Activated naive CD4-positive, alpha-beta T cell treated with anti-CD3 and anti-CD28 coated beads for 36 hours (primary cell): ENCODE measurements around the gene TREM1. TPM values are rescaled to one million over a fixed set of nuclear protein-coding genes. Genes with fewer than 3 reads are reported as not detected.
"Not testable (repeated sequence)": the region's sequence is repeated elsewhere in the genome, so short reads cannot be mapped to it uniquely, and the experiment has no call there.

Source experiments
- CTCF ChIA-PET: fragments of 350-600 bp; sonication (Branson Sonifier 250); formaldehyde crosslinking; loops from one replicate; lab custom pipeline; 2021; ENCODE audit warnings: antibody characterized with exemption; lab: Charles Lee
- DNase-seq: peaks from one replicate; pipeline ENCODE4 v3.0.0-alpha.2; 2020
- H3K27ac Mint-ChIP-seq: one replicate; pipeline ENCODE4 v1.8.0; 2021; ENCODE audit warnings: mild to moderate bottlenecking, mixed read lengths
- H3K27me3 Mint-ChIP-seq: one replicate; pipeline ENCODE4 v1.8.0; 2021; ENCODE audit warnings: low read depth, mixed read lengths
- H3K36me3 Mint-ChIP-seq: one replicate; pipeline ENCODE4 v1.8.0; 2021; ENCODE audit warnings: low read depth, mixed read lengths
- H3K4me1 Mint-ChIP-seq: one replicate; pipeline ENCODE4 v1.8.0; 2021; ENCODE audit warnings: low read depth, mixed read lengths
- H3K4me3 Mint-ChIP-seq: one replicate; pipeline ENCODE4 v1.8.0; 2021; ENCODE audit warnings: mild to moderate bottlenecking, moderate library complexity, mixed read lengths
- H3K9me3 Mint-ChIP-seq: one replicate; pipeline ENCODE4 v1.8.0; 2021; ENCODE audit warnings: mixed read lengths
- intact Hi-C: fragments of 100-400 bp; cut with micrococcal nuclease; formaldehyde crosslinking; loops from one replicate; pipeline ENCODE4 v1.15.1; 2023
- total RNA-seq, 2 experiments: library from RNA; stranded (reverse); gene quantifications; one replicate each; pipeline ENCODE4 v1.2.3, GENCODE V29; 2021

The TREM1 gene
- total RNA-seq, 2 experiments from 2014 or later, result 4.3 to 4.5 TPM

GRCh38 chr6:41321183-41321582, 34.7 kb upstream of the TREM1 start:
- no peak overlapping the region for H3K4me3 Mint-ChIP-seq
- no peak for DNase-seq
- peaks cover 13% of the 10 kb centered on the region for H3K4me1 Mint-ChIP-seq
- no peaks in the 10 kb centered on the region for H3K27me3 Mint-ChIP-seq
- intact Hi-C loops, result no loop called here
- CTCF ChIA-PET, result interaction anchor here (0.9 to 6.0 kb wide), 11 partner anchors 9 to 363 kb away, joined by 3 to 77 read pairs (median 9); partner anchors contain the start of genes NCR2 and TREM1
- no peaks in the 10 kb centered on the region for H3K9me3 Mint-ChIP-seq
- H3K27ac Mint-ChIP-seq, result no peak overlapping the region
- no peaks in the 10 kb centered on the region for H3K36me3 Mint-ChIP-seq

GRCh38 chr6:41318654-41319565, 32.4 kb upstream of the TREM1 start:
- Mint-ChIP-seq H3K27me3 (peaks cover 8% of the 10 kb centered on the region), H3K36me3 (no peaks in the 10 kb centered on the region), H3K27ac (peak overlapping the region; percentile 73), H3K9me3 (no peaks in the 10 kb centered on the region), H3K4me3 (peak overlapping the region; percentile 71), H3K4me1 (peaks cover 13% of the 10 kb centered on the region)
- intact Hi-C loops, result loop anchor here (1.0 to 2.0 kb wide), 9 partner anchors 13 to 313 kb away; partner anchors contain the start of genes NCR2, NFYA and OARD1
- DNase-seq, result peak; percentile 92
- CTCF ChIA-PET, result interaction anchor here (0.7 to 6.0 kb wide), 20 partner anchors 8 to 280 kb away, joined by 3 to 77 read pairs (median 6); partner anchors contain the start of genes NCR2 and UNC5CL

- Mint-ChIP-seq H3K4me3 (peak overlapping the region; percentile 71), H3K27me3 (peaks cover 8% of the 10 kb centered on the region), H3K9me3 (no peaks in the 10 kb centered on the region), H3K36me3 (no peaks in the 10 kb centered on the region), H3K4me1 (peaks cover 13% of the 10 kb centered on the region), H3K27ac (no peak overlapping the region)
- intact Hi-C loops, result loop anchor here (1.0 to 2.0 kb wide), 9 partner anchors 12 to 312 kb away; partner anchors contain the start of genes NCR2, NFYA and OARD1
- DNase-seq, result no peak
- CTCF ChIA-PET, result interaction anchor here (0.8 to 6.0 kb wide), 10 partner anchors 12 to 261 kb away, joined by 3 to 77 read pairs (median 8); no protein-coding TSS in a partner anchor
These were observed 31.8 kb upstream of the TREM1 start for GRCh38 chr6:41318261-41318653.

GRCh38 chr6:41315943-41316620, 29.6 kb upstream of the TREM1 start:
- peaks cover 13% of the 10 kb centered on the region for H3K4me1 Mint-ChIP-seq
- H3K27me3 Mint-ChIP-seq, result peaks cover 10% of the 10 kb centered on the region
- no peaks in the 10 kb centered on the region for H3K36me3 Mint-ChIP-seq
- intact Hi-C loops, result no loop called here
- no peak overlapping the region for H3K4me3 Mint-ChIP-seq
- H3K27ac Mint-ChIP-seq, result no peak overlapping the region
- H3K9me3 Mint-ChIP-seq, result no peaks in the 10 kb centered on the region
- CTCF ChIA-PET, result interaction anchor here (0.6 to 1.6 kb wide), 2 partner anchors 9 to 449 kb away, joined by 3 to 10 read pairs; no protein-coding TSS in a partner anchor
- DNase-seq, result no peak

GRCh38 chr6:41315203-41315602, 28.7 kb upstream of the TREM1 start:
- Mint-ChIP-seq H3K27me3 (peaks cover 10% of the 10 kb centered on the region), H3K4me1 (peaks cover 13% of the 10 kb centered on the region), H3K9me3 (no peaks in the 10 kb centered on the region), H3K4me3 (no peak overlapping the region), H3K36me3 (no peaks in the 10 kb centered on the region), H3K27ac (no peak overlapping the region)
- no peak for DNase-seq
- CTCF ChIA-PET, result interaction anchor here (0.6 to 1.6 kb wide), 5 partner anchors 8 to 450 kb away, joined by 3 to 10 read pairs (median 5); no protein-coding TSS in a partner anchor
- intact Hi-C loops, result no loop called here

- H3K4me1 Mint-ChIP-seq, result peaks cover 18% of the 10 kb centered on the region
- intact Hi-C loops, result loop anchor here (1.0 to 5.0 kb wide), 5 partner anchors 12 to 376 kb away; no protein-coding TSS in a partner anchor
- peaks cover 4% of the 10 kb centered on the region for H3K9me3 Mint-ChIP-seq
- CTCF ChIA-PET, result interaction anchor here (0.6 to 5.6 kb wide), 23 partner anchors 8 to 377 kb away, joined by 3 to 77 read pairs (median 4); no protein-coding TSS in a partner anchor
- H3K4me3 Mint-ChIP-seq, result no peak overlapping the region
- H3K27ac Mint-ChIP-seq, result no peak overlapping the region
- DNase-seq, result peak; percentile 73
- H3K36me3 Mint-ChIP-seq, result peaks cover 5% of the 10 kb centered on the region
- H3K27me3 Mint-ChIP-seq, result no peaks in the 10 kb centered on the region
These were observed 19.8 kb upstream of the TREM1 start for GRCh38 chr6:41306187-41306854.

- CTCF ChIA-PET, result no interaction called here
- Mint-ChIP-seq H3K27me3 (no peaks in the 10 kb centered on the region), H3K36me3 (peaks cover 6% of the 10 kb centered on the region), H3K4me1 (peaks cover 52% of the 10 kb centered on the region), H3K9me3 (peaks cover 9% of the 10 kb centered on the region), H3K4me3 (no peak overlapping the region), H3K27ac (no peak overlapping the region)
- intact Hi-C loops, result no loop called here
- no peak for DNase-seq
These were observed 16.2 kb upstream of the TREM1 start for GRCh38 chr6:41302638-41303037.

- Mint-ChIP-seq H3K4me1 (peaks cover 76% of the 10 kb centered on the region), H3K36me3 (peaks cover 6% of the 10 kb centered on the region), H3K9me3 (peaks cover 9% of the 10 kb centered on the region), H3K4me3 (peak overlapping the region; percentile 66), H3K27ac (peak overlapping the region; percentile 91), H3K27me3 (no peaks in the 10 kb centered on the region)
- DNase-seq, result no peak
- intact Hi-C loops, result loop anchor here (1.0 to 5.0 kb wide), 6 partner anchors 11 to 233 kb away; partner anchors contain the start of genes NFYA and OARD1
- CTCF ChIA-PET, result interaction anchor here (0.6 to 2.0 kb wide), 8 partner anchors 8 to 231 kb away, joined by 3 to 16 read pairs (median 4); partner anchors contain the start of gene TREM1
These were observed 12.5 kb upstream of the TREM1 start for GRCh38 chr6:41298785-41299502.

GRCh38 chr6:41297248-41297647, 10.8 kb upstream of the TREM1 start:
- H3K36me3 Mint-ChIP-seq, H3K9me3 Mint-ChIP-seq, DNase-seq, H3K27me3 Mint-ChIP-seq, H3K4me3 Mint-ChIP-seq: not testable (repeated sequence)
- CTCF ChIA-PET, result interaction anchor here (2.9 kb wide), 1 partner anchor 19 kb away, joined by 10 read pairs; no protein-coding TSS in a partner anchor
- H3K27ac Mint-ChIP-seq, result peak overlapping the region; percentile 9
- intact Hi-C loops, result loop anchor here (5.0 kb wide), 1 partner anchor 235 kb away; no protein-coding TSS in a partner anchor
- peaks cover 73% of the 10 kb centered on the region for H3K4me1 Mint-ChIP-seq

GRCh38 chr6:41294214-41294872, 7.9 kb upstream of the TREM1 start:
- DNase-seq, result peak; percentile 74
- Mint-ChIP-seq H3K4me1 (peaks cover 47% of the 10 kb centered on the region), H3K9me3 (no peaks in the 10 kb centered on the region), H3K27me3 (no peaks in the 10 kb centered on the region), H3K4me3 (no peak overlapping the region), H3K36me3 (no peaks in the 10 kb centered on the region), H3K27ac (no peak overlapping the region)
- intact Hi-C loops, result no loop called here
- CTCF ChIA-PET, result interaction anchor here (1.4 to 2.9 kb wide), 2 partner anchors 10 to 16 kb away, joined by 3 to 10 read pairs; no protein-coding TSS in a partner anchor
